HL-60/S4 (cell line): ENCODE measurements around the gene RGS9.
"Not testable (repeated sequence)": the region's sequence is repeated elsewhere in the genome, so short reads cannot be mapped to it uniquely, and the experiment has no call there.

Experiments
- in situ Hi-C: fragments of 300-500 bp; cut with MboI; formaldehyde crosslinking; loops from 2 replicates; pipeline ENCODE4 v1.14.3; 2022; ENCODE audit warnings: low sequenced_read_pairs

RGS9 gene

DNA sequence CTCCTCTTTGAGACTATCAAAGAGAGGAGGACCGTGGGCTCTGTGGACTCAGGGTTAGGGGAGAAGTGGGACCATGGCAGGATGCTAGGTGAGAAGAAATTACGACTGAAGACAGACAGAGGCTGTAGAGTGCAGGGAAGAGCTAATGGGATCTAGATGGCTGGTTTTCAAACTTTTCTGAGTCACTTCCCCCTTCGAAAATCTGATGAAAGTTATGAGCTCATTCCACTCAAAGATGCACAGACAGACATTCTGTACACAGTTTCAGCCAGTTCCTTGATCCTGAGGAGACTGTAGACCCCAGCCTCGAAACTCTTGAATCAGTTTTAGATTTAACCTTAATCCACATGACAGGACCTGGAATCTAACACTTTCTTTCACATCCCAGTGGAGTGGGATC lies 40.7 kb downstream of the RGS9 start:
- in situ Hi-C loops = no loop called here

DNA sequence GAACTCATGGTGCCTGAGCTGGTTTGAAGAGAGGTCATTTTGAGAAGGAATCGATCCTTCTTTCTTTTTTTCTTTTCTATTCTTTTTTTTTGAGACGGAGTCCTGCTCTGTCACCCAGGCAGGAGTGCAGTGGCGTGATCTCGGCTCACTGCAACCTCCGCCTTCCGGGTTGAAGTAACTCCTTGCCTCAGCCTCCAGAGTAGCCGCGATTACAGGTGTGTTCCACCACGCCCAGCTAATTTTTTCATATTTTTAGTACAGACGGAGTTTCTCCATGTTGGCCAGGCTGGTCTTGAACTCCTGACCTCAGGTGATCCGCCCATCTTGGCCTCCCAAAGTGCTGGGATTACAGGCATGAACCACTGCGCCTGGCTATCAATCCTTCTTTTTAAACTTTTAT lies 43.1 kb downstream of the RGS9 start:
- in situ Hi-C loops = not testable (repeated sequence)

DNA sequence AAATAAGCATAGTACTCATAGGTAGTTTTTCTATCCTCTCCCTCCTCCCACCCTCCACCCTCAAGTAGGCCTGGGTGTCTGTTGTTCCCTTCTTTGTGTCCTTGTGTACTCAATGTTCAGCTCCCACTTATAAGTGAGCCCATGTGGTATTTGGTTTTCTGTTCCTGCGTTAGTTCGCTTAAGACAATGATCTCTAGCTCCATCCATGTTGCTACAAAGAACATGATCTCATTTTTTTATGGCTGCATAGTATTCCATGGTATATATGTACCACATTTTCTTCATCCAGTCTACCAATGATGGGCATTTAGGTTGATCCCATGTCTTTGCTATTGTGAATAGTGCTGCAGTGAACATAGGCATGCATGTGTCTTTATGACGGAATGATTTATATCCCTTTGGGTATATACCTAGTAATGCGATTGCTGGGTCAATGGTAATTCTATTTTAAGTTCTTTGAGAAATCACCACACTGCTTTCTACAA lies 43.6 kb downstream of the RGS9 start:
- in situ Hi-C loops = not testable (repeated sequence)

DNA sequence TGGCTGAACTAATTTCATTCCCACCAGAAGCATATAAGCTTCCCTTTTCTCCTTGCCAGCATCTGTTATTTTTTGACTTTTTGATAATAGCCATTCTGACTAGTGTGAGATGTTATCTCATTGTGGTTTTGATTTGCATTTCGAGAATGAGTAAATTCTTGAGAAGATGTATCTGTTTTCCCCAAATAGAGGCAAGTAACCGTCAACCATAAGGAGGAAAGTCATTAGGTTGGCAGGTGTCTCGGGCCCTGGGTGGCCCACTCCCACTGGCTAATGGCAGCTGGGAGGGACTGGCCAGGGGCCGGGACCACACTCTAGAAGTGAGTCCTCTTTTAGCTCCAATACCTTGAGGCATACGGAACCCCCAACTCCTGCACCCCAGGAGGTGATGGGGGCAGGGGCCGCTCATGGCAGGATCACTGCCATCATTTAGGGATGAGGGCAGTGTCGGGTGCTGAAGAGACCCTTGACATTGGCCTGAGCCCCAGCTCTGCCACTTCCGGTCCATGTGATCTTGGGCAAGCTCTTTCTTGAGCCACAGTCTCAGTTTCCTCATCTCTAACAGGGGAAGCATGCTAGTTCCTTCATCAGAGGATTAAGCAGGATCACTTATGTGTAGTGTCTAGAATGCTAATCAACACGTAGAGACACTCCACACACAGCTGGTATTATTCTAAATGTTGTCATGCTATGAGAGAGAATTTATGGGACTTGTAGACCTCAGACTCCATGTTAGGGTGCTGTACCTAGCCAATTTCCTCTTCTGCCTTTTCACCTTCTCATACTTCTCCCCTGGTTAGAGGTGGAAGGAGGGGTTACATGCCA lies 44.3 kb downstream of the RGS9 start:
- in situ Hi-C loops = no loop called here

DNA sequence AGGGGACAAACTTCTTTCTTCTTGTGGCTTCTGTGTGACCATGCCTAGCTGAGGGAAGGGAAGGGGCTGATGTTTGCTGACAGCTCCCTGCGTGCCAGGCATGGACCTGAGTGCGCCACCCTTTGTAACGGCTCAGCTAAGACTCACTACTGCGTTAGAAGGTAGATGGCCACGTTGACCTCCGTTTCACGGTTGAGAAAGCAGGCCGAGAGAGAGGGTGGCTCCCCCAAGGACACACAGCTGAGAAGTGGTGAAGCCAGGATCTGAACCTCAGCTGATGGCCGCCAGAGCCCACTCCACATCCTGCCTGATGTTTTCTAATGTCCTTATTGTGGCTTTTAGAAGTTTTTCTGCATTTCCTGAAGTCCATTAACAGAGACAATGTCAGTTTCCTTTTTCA lies 45.1 kb downstream of the RGS9 start:
- in situ Hi-C loops = no loop called here

DNA sequence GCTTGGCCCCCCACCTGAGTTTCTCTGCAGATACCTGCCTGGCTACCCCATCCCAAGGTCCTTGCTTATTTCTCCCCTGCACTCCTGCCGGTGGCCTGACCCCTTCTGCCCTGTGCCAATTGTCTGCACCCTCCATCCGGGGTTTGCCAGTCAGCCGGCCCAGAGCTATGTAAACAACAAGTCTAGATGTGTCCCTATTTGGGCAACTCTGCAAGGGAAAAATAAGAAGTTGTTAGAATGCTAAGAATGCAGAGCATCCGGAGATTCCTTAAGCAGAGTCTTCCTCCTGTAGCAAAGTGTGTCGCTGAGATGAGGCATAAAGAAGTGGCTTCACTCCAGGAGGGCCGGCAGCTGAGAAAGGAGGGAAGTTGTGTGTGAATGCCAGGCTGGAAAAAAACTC lies 46.6 kb downstream of the RGS9 start:
- in situ Hi-C loops = no loop called here

- in situ Hi-C loops = no loop called here
Observed at GRCh38 chr17:65184235-65184959, 47.2 kb downstream of the RGS9 start.

DNA sequence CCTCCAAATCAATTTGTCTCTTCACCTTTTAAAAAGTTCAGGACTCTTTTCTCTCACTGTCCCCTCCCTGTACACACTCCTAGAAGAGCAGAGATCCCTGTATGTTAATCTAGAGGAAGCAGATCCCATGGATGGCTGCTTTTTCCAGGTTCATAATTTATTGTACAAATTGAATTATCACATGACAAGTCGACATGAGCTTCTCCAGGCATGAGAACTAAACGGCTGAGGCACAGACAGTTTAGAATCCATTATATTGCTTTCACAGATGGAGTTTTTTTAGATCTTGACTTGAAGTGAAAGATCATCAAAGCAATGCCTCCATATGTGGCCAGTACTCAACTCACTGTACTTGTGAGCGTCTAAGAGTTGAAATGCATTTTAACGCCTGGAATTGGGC lies 47.9 kb downstream of the RGS9 start:
- in situ Hi-C loops = no loop called here

DNA sequence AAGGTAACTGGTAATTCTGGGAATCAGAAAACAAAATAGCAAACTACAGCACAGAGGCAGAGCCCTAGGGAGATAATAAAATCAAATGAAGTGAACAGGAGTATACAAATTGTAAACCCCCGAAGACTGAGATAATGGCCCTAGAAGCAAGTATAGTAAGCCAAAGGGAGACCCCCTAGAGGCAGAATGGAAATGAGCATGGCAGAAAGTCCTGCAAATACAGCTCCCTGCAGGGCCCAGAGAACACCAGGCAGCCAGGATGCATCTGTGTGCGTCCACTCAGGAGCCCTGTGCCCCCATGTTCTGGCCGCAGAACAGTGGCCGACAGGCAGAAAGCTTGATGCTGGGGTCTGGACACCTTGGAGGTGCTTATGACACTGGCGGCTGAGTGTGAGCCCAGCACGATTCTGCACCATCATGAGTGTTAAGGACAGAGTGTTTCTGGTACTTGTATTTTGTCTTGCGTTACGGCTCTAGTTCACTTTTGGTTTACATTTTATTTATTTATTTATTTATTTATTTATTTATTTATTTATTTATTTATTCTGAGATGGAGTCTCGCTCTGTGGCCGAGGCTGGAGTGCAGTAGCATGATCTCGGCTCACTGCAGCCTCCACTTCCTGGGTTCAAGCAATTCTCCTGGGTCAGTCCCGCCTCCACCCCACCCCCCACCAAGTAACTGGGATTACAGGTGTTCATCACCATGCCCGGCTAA lies 48.7 kb downstream of the RGS9 start:
- in situ Hi-C loops = no loop called here

DNA sequence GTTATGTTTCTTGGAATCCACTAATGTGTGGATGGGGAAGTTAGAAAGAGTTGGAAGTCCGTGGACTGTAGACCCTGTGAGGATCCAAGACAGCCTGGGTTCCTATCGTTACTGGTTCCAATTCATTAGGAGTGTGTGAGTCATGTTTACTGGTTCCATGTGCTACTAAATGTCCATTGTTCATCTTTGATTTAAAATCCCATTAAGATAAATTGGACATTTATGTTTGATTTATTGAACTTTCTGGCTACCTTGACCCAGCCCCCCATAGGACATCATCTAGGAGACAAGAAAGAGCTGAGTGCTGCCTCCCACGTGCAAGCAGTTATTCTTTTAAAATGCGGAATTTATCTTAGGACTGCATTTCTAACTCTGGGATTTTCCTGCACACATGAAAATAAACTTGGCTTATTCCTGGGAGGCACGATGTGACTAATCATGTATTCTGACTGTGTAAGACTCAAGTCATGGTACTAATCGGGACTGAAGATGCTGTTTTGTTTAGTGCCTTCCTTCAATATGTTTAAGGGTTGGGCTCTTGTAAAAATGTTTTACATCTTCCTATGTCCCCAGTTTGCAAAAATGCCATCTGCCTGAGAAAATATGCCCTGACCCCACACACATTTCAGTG lies 53.4 kb downstream of the RGS9 start:
- in situ Hi-C loops = no loop called here

GRCh38 chr17:65191811-65192740 lies 54.9 kb downstream of the RGS9 start:
- in situ Hi-C loops = no loop called here

DNA sequence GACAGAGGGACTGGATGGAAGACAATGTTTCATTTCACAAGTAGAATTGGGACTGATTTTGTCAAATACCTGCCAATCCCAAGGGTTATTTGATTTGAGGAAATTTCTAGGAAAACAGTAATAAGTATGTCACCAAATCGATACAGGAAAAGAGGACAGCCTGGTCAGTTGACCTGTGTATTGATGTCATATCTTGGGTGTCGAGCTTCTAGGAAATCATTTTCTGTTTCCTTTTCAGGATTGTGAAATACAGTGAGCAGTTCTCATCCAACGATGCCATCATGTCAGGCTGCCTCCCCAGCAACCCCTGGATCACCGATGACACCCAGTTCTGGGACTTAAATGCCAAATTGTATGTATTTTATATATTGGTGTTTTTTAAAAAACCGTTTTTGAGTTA lies 56.1 kb downstream of the RGS9 start:
- in situ Hi-C loops = no loop called here

DNA sequence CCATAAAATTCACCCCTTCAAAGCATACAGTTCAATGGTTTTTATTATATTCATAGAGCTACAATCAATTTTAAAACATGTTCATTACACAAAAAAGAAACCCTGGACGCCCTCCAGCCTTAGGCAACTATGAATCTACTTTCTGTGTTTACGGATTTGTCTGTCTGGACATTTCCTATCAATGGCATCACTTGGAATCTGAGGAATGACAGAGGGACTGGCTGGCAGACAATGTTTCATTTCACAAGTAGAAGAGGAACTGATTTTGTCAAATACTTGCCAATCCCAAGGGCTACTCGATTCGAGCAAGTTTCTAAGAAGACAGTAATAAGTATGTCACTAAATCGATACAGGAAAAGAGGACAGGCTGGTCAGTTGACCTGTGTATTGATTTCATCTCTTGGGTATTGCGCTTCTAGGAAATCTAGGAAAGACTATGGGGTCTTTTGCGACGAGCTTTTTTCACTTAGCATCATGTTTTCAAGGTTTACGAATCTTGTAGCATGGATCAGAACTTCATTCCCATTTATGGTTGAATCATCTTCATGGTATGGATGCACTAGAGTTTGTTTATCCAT lies 56.6 kb downstream of the RGS9 start:
- in situ Hi-C loops = no loop called here

DNA sequence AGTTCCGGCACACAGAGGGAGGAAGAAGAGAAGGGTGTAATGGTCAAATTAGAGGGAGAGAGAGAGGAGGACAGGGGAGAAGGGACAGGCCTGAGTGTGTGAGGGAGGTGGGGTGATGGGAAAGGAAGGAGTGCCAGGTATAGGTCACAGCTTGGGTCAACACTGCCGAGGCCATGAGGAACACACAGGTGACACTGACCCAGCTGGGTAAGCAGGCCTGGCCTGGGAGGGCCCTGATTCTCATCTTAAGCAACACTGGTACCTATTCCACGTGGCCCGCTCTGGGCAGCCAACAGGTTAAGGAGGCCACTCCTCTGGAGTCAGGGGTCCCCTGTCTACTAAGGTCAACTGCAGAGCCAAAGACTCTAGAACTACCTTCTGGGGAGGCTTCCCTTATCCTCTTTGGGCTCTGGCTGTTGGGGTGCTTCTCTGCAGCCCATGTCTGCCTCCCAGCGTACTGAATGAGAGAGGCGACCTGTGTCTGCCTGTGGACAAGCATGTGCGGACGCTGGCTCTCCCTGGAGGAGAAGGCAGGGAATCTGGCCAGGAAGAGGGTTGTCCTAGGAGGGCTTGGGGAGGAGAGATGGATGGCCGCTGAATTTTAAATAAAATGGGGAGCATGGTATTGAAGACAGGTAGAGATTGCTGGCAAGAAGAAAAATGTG lies 57.6 kb downstream of the RGS9 start:
- in situ Hi-C loops = loop anchor here (5.0 kb wide), 1 partner anchor 233 kb away; no protein-coding TSS in a partner anchor

GRCh38 chr17:65195716-65196115 lies 58.5 kb downstream of the RGS9 start:
- in situ Hi-C loops = loop anchor here (5.0 kb wide), 1 partner anchor 233 kb away; no protein-coding TSS in a partner anchor

DNA sequence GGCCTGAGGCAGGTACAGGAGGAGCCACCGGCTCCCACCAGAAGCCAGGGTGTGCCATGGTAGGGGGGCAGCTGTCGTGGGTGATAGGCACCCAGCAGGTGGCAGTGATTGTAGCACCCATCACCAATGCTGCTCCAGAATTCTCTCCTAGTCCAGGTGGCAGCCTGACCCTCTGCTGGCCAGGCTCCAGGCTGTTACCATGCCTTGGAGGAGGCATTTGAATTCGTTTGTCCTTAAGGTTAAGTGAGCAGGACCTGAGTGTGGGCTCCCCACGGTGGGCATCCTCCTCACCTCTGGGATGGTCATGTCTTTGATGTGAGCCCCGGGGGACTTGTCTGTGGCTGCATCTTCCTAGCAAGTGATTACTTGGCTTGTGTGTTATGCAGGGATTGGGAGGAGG lies 59.4 kb downstream of the RGS9 start:
- in situ Hi-C loops = loop anchor here (5.0 kb wide), 1 partner anchor 234 kb away; no protein-coding TSS in a partner anchor

- in situ Hi-C loops = loop anchor here (5.0 kb wide), 1 partner anchor 235 kb away; no protein-coding TSS in a partner anchor
Observed at GRCh38 chr17:65197201-65197600, 60.0 kb downstream of the RGS9 start.

GRCh38 chr17:65198653-65199382 lies 61.6 kb downstream of the RGS9 start:
- in situ Hi-C loops = loop anchor here (5.0 kb wide), 1 partner anchor 237 kb away; no protein-coding TSS in a partner anchor
